Hindlimb muscle (tissue), 1 donor: ENCODE results near the gene GBX2. TPM values are rescaled to one million over a fixed set of nuclear protein-coding genes. Genes with fewer than 3 reads are reported as not detected.

Experiments used
- DNase-seq: peaks from one replicate; pipeline ENCODE4 v3.0.0-alpha.2; 2013
- polyA plus RNA-seq: library from polyadenylated mRNA; unstranded; fragments of 120-200 nt; gene quantifications from one replicate; pipeline ENCODE4 v1.2.1, GENCODE V29; 2013; ENCODE audit not compliant: insufficient read length

GBX2 gene
- polyA plus RNA-seq, 1 donor: 0.22 TPM

GRCh38 chr2:236167297-236168109 lies 683 bp downstream of the GBX2 start:
- no peak for DNase-seq

DNA sequence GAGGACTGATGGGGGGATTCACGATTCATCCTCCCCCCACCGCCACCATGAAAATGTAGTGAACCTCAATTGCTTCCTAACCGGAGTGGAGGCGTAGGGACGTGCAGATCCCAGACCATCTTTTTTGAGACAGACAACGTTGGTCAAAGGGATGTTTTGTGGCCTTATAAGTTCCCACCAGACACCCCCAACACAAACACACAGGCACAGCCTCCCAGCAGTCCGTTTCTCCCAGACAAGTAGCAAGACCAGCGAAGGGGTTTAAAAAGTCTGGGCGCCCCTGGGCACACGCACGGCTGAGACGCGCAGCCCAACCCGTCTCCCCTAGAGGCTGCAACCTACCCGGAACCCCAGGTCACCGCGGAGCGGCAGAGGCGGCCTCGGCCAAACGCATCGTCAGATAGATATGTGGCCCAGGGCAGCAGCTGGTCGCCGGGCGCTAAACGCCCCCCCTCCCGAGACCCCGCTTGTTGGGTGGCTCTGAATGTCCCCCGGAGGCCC lies 1.3 kb downstream of the GBX2 start:
- no peak for DNase-seq

DNA sequence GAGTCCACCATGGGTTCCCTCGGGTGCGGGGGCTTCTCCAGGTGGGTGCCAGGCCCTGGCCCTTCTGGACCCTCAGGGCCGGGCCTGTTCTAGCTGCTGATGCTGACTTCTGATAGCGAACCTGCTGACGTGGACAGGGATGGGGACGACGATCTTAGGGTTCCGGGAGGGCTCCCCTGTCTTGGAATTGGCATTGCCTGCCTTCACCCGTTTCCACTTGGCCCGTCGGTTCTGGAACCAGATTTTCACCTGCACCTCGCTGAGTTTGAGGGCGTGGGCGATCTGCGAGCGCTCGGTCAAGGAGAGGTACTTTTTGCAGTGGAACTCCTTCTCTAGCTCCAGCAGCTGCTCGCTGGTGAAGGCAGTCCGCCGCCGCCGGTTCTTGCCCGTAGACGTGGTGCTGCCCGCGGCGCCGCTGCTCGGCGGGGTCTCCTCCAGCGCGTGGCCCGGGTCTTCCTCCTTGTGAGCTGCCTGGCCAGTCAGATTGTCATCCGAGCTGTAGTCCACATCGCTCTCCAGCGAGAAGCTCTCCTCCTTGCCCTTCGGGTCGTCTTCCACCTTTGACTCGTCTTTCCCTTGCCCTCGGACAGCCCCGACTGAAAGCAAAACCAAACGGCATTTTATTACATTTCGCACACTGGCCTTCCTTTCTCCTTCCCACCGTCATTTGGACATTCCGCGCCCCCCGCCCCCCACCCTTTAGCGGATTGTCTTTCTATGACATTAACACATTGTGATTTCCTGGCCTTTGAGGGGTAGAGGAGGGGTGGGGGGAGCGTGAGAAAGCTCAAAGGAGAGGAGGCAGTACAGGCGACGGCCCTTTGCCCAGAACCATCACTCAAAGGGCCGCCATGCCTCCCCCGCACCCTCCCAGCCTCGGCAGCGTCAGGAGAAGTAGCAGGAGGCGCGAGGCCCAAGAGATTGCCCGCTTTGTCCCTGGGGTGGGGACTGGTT lies 2.1 kb downstream of the GBX2 start:
- no peak for DNase-seq

DNA sequence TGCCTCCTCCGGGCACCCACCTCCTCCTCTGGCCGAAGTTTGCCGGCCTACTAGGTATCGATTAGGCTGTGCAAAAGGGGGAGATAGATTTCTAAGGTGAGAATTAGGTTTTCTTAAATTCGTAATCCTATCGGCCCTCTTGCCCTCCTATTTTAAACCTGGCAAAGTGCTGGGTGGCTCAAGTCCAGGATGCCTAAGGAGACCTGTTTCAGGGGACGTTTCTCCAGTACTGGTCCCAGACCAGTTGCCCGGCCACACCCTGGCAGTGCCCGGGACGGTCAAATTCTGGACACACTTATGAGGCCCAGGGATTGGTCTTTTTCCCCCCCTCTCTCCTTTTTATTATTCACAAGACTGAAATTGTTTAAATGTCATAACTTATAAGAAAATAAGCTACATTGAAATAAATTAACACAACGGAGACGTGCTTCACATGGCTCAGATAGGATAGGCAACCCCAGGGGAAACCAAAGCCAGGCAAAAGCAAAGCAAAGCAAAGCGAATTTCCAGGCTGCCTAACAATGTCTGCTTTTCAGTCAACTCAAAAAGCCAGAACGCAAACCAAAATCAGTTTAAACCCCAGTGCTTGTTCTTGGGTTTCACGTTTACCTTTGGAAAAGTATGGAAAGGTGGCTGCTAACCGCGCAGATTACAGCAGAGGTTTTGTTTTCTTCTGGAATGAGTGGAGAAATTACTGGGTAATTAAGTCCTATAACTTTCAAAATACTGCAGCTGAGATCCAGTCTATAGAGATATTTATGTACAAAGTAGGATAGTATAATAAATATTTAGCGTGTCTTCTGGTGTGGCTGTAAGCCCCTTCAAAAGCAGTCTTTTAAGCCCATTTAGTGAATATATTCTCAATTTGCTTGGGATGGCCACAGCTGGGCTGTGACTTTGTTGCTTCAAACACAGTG lies 3.0 kb downstream of the GBX2 start:
- no peak for DNase-seq

DNA sequence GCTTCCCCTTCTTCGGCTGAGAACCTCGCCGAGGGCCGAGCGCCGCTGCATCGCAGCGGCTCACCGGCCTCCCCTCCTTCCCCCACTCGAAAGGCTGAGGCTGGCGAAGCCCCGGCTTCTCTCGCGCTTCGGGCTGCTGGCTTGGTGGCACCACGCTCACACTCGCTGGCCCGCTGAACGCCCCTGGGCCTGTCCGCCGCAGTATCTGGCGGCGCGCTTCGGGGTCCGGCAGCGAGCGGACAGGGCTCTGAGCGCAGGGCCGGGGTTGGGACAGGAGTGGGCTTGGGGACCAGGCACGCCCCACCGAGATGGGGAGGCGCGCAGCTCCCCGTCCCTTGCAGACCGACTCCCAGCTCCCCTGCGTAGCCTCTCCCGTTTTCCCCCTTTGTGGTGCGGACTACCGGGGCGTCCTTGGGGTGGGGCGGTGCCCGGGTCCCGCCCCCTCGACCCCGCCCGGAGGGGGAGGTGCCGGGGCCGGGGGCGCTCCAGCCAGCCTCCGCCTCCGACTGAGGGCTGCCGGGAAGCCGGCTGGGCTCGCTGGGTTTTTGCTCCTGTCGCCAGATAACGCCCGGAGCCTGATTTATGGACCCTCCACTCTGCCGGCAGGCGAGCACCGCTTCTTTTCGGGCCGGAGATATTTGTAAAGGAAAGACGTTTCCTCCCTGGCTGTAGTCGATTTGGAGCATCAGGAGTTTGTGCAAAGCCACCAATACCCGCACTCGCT lies 3.8 kb downstream of the GBX2 start:
- no peak for DNase-seq

DNA sequence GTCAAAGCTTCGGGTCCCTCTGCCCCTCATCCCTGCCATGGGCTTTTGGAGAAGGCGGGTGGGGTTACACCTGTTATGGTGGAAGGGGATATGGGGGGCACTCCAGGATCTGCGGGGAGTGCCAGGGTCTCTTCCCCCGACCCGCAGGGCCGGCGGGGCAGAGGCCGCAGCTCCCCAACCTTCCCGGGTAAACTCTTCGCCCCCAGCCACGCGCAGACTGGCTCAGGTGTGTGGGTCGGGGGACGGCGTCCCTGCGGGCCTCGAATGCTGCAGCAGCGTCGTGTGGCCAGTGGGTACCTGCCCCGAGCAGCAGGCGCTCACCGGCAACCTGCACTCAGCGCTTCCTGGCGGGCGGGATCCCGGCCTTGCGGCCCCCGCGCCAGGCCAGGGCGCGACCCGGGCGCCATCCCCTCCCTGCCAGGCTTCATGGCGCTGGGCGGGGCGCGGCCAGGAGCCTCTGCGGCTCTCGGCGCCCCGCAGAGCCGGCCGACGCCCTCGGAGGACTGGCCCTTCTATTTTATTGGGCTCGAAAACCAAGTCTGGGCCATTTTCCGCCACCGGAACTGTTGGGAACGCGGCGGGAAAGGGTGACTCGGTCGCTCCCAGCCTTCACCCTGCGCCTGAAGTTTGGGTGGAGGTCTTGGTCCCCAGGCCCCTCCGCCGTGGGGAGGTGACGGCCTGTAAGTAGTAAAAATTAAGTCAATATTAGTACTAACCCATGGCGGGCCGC lies 4.5 kb downstream of the GBX2 start:
- DNase-seq: no peak

- DNase-seq: no peak
Observed at GRCh38 chr2:236162882-236163470, 5.2 kb downstream of the GBX2 start.

- DNase-seq: no peak
Observed at GRCh38 chr2:236162031-236162845, 5.9 kb downstream of the GBX2 start.

- DNase-seq: no peak
Observed at GRCh38 chr2:236161531-236161930, 6.7 kb downstream of the GBX2 start.

- DNase-seq: no peak
Observed at GRCh38 chr2:236161082-236161462, 7.1 kb downstream of the GBX2 start.

DNA sequence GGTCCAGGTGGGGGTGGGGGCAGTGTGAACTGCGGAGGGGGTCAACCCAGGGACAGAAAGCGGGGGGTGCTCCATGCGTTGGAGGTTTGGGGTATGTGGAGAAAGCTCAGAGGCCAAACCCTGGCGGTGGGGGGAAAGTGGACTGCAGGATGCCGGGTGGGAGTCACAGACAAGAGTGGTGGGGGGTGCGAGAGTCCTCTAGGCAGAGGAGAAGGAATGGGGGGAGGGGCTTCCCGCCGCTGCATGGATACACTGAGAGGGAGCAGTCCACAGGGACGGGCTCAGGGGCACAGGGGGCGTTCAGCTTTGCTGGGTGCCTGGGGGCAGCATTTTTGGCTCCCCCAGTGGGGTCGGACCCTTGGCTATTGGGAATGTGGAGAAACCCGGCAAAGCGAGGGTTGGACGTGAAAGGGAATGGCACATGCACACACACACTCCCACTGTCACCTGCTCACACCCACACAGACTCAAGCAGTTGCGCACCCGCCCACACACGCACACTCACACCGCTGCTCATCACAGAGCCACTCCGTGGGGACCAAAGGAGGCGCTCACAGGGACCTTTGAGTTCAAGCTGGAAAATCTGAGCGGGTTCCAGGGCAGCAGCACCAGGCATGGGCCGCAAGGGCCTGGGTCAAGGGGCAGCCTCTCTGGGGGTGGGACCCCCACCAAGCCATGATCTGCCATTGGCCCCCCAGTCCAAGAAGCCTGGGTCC lies 7.7 kb downstream of the GBX2 start:
- DNase-seq: no peak

DNA sequence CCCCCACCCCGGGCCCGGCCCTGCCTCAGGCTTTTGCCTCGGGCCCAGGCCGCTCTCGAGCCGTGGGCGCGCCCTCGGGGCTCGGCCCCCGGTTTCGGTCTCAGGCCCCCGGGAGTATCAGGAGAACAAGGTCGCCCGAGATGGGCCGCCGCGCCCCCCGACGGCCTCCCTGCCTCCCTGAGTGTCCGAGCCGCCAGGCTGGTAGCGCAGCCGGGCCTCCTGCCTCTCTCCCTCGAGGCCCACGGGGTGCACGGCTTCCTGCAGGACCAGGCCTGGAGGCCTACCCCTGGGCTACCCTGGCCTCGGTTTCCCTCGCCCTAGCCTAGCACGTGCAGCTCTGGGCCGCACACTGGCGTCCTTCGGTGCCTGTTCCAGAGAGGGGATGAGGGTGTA lies 8.4 kb downstream of the GBX2 start:
- DNase-seq: no peak

- no peak for DNase-seq
Observed at GRCh38 chr2:236158969-236159777, 9.0 kb downstream of the GBX2 start.

DNA sequence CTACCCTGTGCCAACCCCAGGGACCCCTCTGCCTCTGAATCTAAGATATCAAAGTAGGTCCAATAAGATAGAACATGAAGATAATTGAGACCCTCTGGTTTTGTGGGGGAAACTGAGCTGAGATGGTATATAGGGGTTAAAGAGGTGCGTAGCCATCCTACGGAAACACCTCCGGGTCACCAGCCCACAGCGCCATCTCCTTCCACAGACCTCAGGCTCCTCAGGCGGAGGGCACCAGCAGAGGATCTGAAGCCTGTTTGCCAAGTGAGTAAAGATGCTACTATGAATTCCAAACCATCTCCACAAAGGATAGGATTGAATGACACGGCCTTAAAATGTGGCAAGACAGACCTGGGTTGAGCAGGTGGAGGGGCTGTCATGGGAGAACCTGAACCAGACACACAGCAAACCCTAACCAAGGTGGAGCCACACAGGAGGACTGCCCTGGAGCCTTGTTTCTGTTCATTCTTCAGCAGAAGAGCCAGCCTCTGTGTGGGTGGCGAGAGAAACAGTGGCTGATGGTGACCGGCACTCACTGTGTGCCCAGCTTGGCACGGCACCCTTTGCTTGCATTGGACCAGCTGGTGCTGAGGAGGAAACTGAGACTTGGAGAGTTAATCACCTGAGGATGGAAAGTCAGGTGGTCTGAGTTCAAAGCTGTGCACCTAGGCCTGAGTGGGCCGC lies 10.2 kb downstream of the GBX2 start:
- no peak for DNase-seq

DNA sequence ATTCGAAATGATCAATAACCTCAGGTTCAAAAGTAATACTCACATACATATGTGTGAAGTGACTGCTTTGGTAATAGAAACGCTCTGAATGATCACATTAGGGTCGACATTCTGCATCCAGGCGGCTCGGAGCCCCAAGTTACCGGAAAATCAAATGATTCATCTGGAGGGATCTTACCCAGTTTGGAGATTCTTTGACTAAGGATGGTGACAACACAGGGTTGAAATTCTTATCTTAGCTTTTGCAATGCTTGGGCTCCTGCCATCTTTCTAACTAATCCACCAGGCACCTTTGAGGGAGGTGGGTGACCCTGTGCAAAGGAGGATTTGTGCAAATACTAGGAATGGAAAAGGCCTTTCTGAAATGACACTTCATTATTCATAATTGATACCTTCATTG lies 10.8 kb downstream of the GBX2 start:
- DNase-seq: no peak

GRCh38 chr2:236156860-236157194 lies 11.4 kb downstream of the GBX2 start:
- DNase-seq: no peak

GRCh38 chr2:236156095-236156859 lies 11.9 kb downstream of the GBX2 start:
- no peak for DNase-seq
